K562 (cell line): Measurements from ENCODE around the gene WWOX. TPM values are rescaled to one million over a fixed set of nuclear protein-coding genes. Genes with fewer than 3 reads are reported as not detected.

Experiments used
- ATAC-seq: fragments of 200-7000 bp; cut with Tn5 transposase; 3 replicates; pipeline ENCODE4 v1.9.1; 2020; ENCODE audit warnings: moderate library complexity
- BruUV-seq: library from RNA; stranded (reverse); fragments of 400-500 nt; replicated peaks from 2 replicates; lab custom pipeline; 2021; lab: Mats Ljungman, UMichigan
- CTCF ChIA-PET: fragments of 300-600 bp; formaldehyde crosslinking; extraction: SDS; loops from one replicate; lab custom pipeline; 2021; ENCODE audit warnings: low intra/inter-chr PET ratio; lab: Yijun Ruan, JAX
- POLR2A ChIA-PET: fragments of 300-600, 350-650 bp; sonication (Branson Sonifier 250); formaldehyde crosslinking; extraction: SDS; loops from one replicate; lab custom pipeline; 2021; ENCODE audit warnings: antibody characterized with exemption, inconsistent platforms; lab: Yijun Ruan, JAX
- DNase-seq, 4 experiments: peaks; one replicate each; pipeline versions ENCODE4 v3.0.0 to v3.0.0-alpha.2; 2011 to 2018; ENCODE audit warnings: low spot score in 3 of 4, mixed read lengths in 3 of 4; ENCODE audit errors: extremely low read depth in 1 of 4
- FAIRE-seq: peaks from 2 replicates; lab custom pipeline; 2011; peaks lifted over from hg19 to GRCh38; lab: Jason Lieb, UNC
- H2AFZ ChIP-seq: 2 replicates; pipeline ENCODE4 v1.6.0; 2011; ENCODE audit warnings: low read depth, low read length, control low read depth, inconsistent platforms
- H3K27ac ChIP-seq: fragments of 200-600 bp; 3 replicates; pipeline ENCODE4 v1.8.0; 2011; ENCODE audit warnings: low read depth, mild to moderate bottlenecking, control low read depth, inconsistent platforms, low read length, moderate library complexity, mixed read lengths; ENCODE audit errors: extremely low read depth
- H3K27me3 ChIP-seq, 2 experiments: fragments of 300-600 bp in 1 of 2; 2 replicates in 1 of 2; 3 replicates in 1 of 2; pipeline versions ENCODE4 v1.6.0 to v1.8.0; 2011; ENCODE audit warnings: inconsistent platforms in 2 of 2, low read length in 2 of 2, mild to moderate bottlenecking in 1 of 2, mixed read lengths in 1 of 2, moderate library complexity in 1 of 2; ENCODE audit not compliant: control insufficient read depth in 2 of 2, insufficient read depth in 2 of 2
- H3K36me3 ChIP-seq: fragments of 300-600 bp; 3 replicates; pipeline ENCODE4 v1.8.0; 2011; ENCODE audit warnings: mild to moderate bottlenecking, low read length, inconsistent platforms; ENCODE audit not compliant: control insufficient read depth, insufficient read depth
- H3K4me1 ChIP-seq, 2 experiments: fragments of 200-600 bp in 1 of 2; replicated peaks in 1 of 2; 2 replicates in 1 of 2; 3 replicates in 1 of 2; pipeline versions ENCODE4 v1.5.1 to v1.8.0; 2011; ENCODE audit warnings: inconsistent platforms in 2 of 2, low read length in 2 of 2, mild to moderate bottlenecking in 1 of 2, mixed read lengths in 1 of 2, moderate library complexity in 1 of 2; ENCODE audit not compliant: control insufficient read depth in 2 of 2, insufficient read depth in 2 of 2
- H3K4me2 ChIP-seq: 2 replicates; pipeline ENCODE4 v1.6.1; 2011; ENCODE audit warnings: low read length, control low read depth, inconsistent platforms, mixed read lengths; ENCODE audit not compliant: insufficient read depth
- H3K4me3 ChIP-seq: fragments of 200-600 bp; sonication (generic), shearing (Covaris generic); 2 replicates; pipeline ENCODE4 v1.5.1; 2016; ENCODE audit warnings: control low read depth, inconsistent platforms
- H3K79me2 ChIP-seq: fragments of 200-600 bp; 3 replicates; pipeline ENCODE4 v1.8.0; 2011; ENCODE audit warnings: low read length, inconsistent platforms; ENCODE audit not compliant: control insufficient read depth, insufficient read depth
- H3K9ac ChIP-seq, 2 experiments: 2 replicates each; pipeline versions ENCODE4 v1.6.0 to v1.6.1; 2011; ENCODE audit warnings: low read depth in 2 of 2, low read length in 2 of 2, control low read depth in 1 of 2, inconsistent platforms in 1 of 2, mild to moderate bottlenecking in 1 of 2, mixed read lengths in 1 of 2; ENCODE audit not compliant: insufficient read depth in 1 of 2
- H3K9me1 ChIP-seq: one replicate; pipeline ENCODE4 v1.6.0; 2011; ENCODE audit warnings: inconsistent platforms, mild to moderate bottlenecking, low read length, moderate library complexity; ENCODE audit not compliant: control insufficient read depth, insufficient read depth
- H3K9me3 ChIP-seq: replicated peaks from 2 replicates; pipeline ENCODE4 v1.5.1; 2011; ENCODE audit warnings: low read depth, low read length, inconsistent platforms; ENCODE audit not compliant: control insufficient read depth, insufficient read depth
- H4K20me1 ChIP-seq: replicated peaks from 2 replicates; pipeline ENCODE4 v1.6.1; 2011; ENCODE audit warnings: low read length, inconsistent platforms, mixed read lengths; ENCODE audit not compliant: control insufficient read depth, insufficient read depth
- MEF2A ChIP-seq: IDR thresholded peaks from 2 replicates; pipeline ENCODE4 v1.6.1; 2011; ENCODE audit warnings: low read depth, mild to moderate bottlenecking, low read length, moderate library complexity; ENCODE audit not compliant: control insufficient read depth
- RREB1 ChIP-seq: fragments of 250-450 bp; sonication (Bioruptor Pico); IDR thresholded peaks from 2 replicates; pipeline ENCODE4 v1.4.0; 2020
- SMAD1 ChIP-seq: fragments of 150-350 bp; IDR thresholded peaks from 2 replicates; pipeline ENCODE4 v1.6.1; 2014; ENCODE audit warnings: low read length, low read depth; ENCODE audit not compliant: partially characterized antibody
- VEZF1 ChIP-seq: fragments of 200-800 bp; sonication (Bioruptor generic); IDR thresholded peaks from 2 replicates; pipeline ENCODE4 v1.6.1; 2017; ENCODE audit warnings: missing genetic modification characterization, missing compliant biosample characterization
- WGBS: fragments of 100-300 bp; shearing (Covaris generic); methylation state at CpG from one replicate; pipeline ENCODE4 v1.1.6; 2016; ENCODE audit warnings: low coverage, mixed read lengths; ENCODE audit not compliant: insufficient coverage; ENCODE audit errors: missing lambda C conversion rate; 5-methylcytosine and 5-hydroxymethylcytosine counted together
- in situ Hi-C: fragments of 300-500 bp; cut with MboI; formaldehyde crosslinking; loops from 4 replicates; pipeline ENCODE4 v1.15.0; 2018; ENCODE audit warnings: inconsistent platforms, mixed read lengths
- intact Hi-C: fragments of 100-400 bp; cut with micrococcal nuclease; formaldehyde crosslinking; loops from 2 replicates; pipeline ENCODE4 v1.14.2; 2022
- polyA plus RNA-seq, 8 experiments: library from polyadenylated mRNA; depleted of rRNA in 4 of 8; stranded (reverse) in 5 of 8; unstranded in 3 of 8; fragments of >200 nt; fragmentation: Nextera tagmentation in 2 of 8; fragmentation: Illumina TruSeq in 1 of 8; extraction: Ambion mirVana in 2 of 8; extraction: Trizol in 1 of 8; gene quantifications; 2 replicates each; pipeline versions ENCODE4 v1.2.1 to v1.2.3, GENCODE V29; 2011 to 2014; ENCODE audit warnings: inconsistent platforms in 1 of 8, missing spikeins in 1 of 8
- total RNA-seq, 7 experiments: library from RNA; depleted of rRNA in 6 of 7; stranded (reverse); fragments of >200 nt in 6 of 7; fragmentation: Illumina TruSeq in 2 of 7; extraction: Trizol in 2 of 7; gene quantifications; 2 replicates each; pipeline versions ENCODE4 v1.2.1 to v1.2.3, GENCODE V29; 2011 to 2021; ENCODE audit warnings: low replicate concordance in 1 of 7
- TF ChIP-seq, protein P1 (sequence below): fragments of 250-450 bp; sonication (Bioruptor Pico); IDR thresholded peaks from 2 replicates; pipeline ENCODE4 v1.9.0; 2021; ENCODE audit warnings: mild to moderate bottlenecking
- TF ChIP-seq, protein P2 (sequence below), 2 experiments: IDR thresholded peaks; 2 replicates each; pipeline ENCODE4 v1.6.1; 2011; ENCODE audit warnings: borderline replicate concordance in 1 of 2, control low read depth in 1 of 2, low read depth in 1 of 2, low read length in 1 of 2, mild to moderate bottlenecking in 1 of 2, mixed read lengths in 1 of 2, moderate library complexity in 1 of 2; ENCODE audit not compliant: insufficient read depth in 1 of 2, insufficient read length in 1 of 2, poor library complexity in 1 of 2, severe bottlenecking in 1 of 2; ENCODE audit errors: extremely low read depth in 1 of 2
- TF ChIP-seq, protein P3 (sequence below): sonication (generic); formaldehyde crosslinking; IDR thresholded peaks from 2 replicates; pipeline ENCODE4 v1.8.0; 2022; ENCODE audit warnings: mild to moderate bottlenecking, missing genetic modification reagents

The WWOX gene
- total and polyA plus RNA-seq, 9 of the 15 experiments (the other 6 are each of a cell fraction or from before 2014, with no cell fraction given) = 1.6 to 22.7 (median 8.1) TPM

DNA sequence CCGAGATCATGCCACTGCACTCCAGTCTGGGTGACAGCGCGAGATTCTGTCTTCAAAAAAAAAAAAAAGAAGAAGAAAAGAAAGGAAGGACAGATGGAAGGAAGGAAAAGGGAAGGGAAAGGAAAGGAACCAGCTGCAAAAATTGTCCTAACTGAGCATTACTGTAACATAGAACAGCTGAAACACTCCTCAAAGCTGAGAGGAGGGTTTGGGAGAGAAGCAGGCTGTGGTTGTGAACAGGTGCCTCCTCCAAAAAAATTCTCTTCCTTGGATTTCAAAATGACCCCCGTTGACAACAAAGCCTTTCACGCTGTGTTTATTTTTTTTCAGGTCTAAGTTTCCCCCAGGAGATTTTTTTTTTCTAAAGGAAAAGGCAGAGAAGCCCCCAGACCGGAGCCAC, 541.4 kb downstream of the WWOX start:
- POLR2A ChIA-PET = no interaction called here
- H3K79me2 ChIP-seq = no peaks in the 10 kb centered on the region
- no peaks in the 10 kb centered on the region; the same call in 1 of the 2 replicates for H4K20me1 ChIP-seq
- ATAC-seq = no peak
- no peak overlapping the region for H3K27ac ChIP-seq
- 14% methylated on average over 4 of the region's 6 CpGs for WGBS
- intact Hi-C loops (no loop called here), in situ Hi-C loops (no loop called here)
- H2AFZ ChIP-seq = no peak overlapping the region
- no peaks in the 10 kb centered on the region for H3K4me1 ChIP-seq
- CTCF ChIA-PET = no interaction called here
- no peak for DNase-seq
- H3K4me3 ChIP-seq = no peak overlapping the region
- no peaks in the 10 kb centered on the region for H3K9me1 ChIP-seq
- H3K36me3 ChIP-seq = no peaks in the 10 kb centered on the region; the same call in 2 of the 3 replicates
- H3K9ac ChIP-seq = no peak overlapping the region
- H3K4me2 ChIP-seq = no peak overlapping the region
- no peaks in the 10 kb centered on the region for H3K9me3 ChIP-seq
- BruUV-seq = no TSS peak
- FAIRE-seq = no peak
- H3K27me3 ChIP-seq = peaks cover 22 to 28% of the 10 kb centered on the region in 2 experiments; a peak in 4 of 5 replicates
- no peak for TF ChIP-seq RREB1
- TF ChIP-seq VEZF1 = no peak
- TF ChIP-seq SMAD1 = no peak
- TF ChIP-seq, protein P1, sequence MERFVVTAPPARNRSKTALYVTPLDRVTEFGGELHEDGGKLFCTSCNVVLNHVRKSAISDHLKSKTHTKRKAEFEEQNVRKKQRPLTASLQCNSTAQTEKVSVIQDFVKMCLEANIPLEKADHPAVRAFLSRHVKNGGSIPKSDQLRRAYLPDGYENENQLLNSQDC (CRISPR knock-in tag) = no peak
- TF ChIP-seq, protein P2, sequence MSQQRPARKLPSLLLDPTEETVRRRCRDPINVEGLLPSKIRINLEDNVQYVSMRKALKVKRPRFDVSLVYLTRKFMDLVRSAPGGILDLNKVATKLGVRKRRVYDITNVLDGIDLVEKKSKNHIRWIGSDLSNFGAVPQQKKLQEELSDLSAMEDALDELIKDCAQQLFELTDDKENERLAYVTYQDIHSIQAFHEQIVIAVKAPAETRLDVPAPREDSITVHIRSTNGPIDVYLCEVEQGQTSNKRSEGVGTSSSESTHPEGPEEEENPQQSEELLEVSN (IDR thresholded peaks at IDR 0.05; ENCODE audit: borderline replicate concordance in 1 of 2, extremely low read depth in 1 of 2, insufficient read depth in 1 of 2, insufficient read length in 1 of 2, low read depth in 1 of 2, low read length in 1 of 2, poor library complexity in 1 of 2, severe bottlenecking in 1 of 2) = no peak
- TF ChIP-seq, protein P3, sequence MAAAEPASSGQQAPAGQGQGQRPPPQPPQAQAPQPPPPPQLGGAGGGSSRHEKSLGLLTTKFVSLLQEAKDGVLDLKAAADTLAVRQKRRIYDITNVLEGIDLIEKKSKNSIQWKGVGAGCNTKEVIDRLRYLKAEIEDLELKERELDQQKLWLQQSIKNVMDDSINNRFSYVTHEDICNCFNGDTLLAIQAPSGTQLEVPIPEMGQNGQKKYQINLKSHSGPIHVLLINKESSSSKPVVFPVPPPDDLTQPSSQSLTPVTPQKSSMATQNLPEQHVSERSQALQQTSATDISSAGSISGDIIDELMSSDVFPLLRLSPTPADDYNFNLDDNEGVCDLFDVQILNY = no peak
- no peak for TF ChIP-seq MEF2A
